GM19351 (cell line): ENCODE measurements around the gene DNAJC3.
"Not testable (repeated sequence)": the region's sequence is repeated elsewhere in the genome, so short reads cannot be mapped to it uniquely, and the experiment has no call there.

Experiments used
- ATAC-seq: cut with Tn5 transposase; IDR thresholded peaks from one replicate; pipeline ENCODE4 v1.9.1; 2021; ENCODE audit warnings: mild to moderate bottlenecking, moderate library complexity; ENCODE audit not compliant: unreplicated experiment

Gene DNAJC3

DNA sequence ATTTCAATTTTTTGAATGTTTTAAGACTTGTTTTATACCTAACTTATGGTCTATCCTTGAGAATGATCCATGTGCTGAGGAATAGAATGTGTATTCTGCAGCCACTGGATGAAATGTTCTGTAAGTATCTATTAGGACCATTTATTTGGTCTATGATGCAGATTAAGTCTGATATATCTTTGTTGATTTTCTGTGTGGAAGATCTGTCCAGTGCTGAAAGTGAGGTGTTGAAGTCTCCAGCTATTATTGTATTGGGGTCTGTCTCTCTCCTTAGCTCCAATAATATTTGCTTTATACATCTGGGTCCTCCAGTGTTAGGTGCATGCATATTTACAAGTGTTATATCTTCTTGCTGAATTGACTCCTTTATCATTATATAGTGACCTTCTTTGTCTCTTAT, 9.7 kb upstream of the DNAJC3 start:
- not testable (repeated sequence) for ATAC-seq

- no peak for ATAC-seq
Measured at GRCh38 chr13:95671597-95671996, 5.3 kb upstream of the DNAJC3 start.

DNA sequence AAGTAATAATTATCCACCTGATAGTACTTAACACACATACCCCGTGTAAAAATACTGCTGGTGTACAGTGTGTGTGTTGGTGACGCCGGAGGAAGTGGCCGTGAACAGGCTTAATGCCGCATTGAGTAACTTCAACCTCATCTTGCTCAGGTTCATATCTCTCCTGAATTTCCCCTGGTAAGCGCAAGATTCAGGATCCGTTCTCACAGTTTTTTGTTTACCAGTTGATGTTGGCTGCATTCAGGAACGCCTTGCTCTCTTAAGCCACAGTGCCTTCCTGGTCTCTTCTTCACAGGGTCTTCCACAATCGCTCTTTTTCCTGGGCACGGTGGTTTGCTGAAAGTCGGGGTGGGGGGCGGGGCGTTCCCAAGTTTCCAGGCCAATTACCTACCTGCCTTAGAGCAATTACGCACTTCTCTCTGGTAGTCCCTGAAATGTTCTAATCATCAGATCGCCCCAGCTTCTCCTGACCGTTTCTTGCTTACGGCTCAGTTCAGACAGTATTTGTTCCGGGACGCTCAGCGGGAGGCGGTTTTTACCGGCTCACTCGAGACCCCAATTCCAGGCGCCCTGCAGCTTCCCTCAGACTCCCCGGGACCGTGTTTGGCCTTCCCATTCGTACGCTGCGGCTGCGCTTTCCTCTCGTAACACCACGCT, 706 bp upstream of the DNAJC3 start:
- ATAC-seq = peak; percentile 16

DNA sequence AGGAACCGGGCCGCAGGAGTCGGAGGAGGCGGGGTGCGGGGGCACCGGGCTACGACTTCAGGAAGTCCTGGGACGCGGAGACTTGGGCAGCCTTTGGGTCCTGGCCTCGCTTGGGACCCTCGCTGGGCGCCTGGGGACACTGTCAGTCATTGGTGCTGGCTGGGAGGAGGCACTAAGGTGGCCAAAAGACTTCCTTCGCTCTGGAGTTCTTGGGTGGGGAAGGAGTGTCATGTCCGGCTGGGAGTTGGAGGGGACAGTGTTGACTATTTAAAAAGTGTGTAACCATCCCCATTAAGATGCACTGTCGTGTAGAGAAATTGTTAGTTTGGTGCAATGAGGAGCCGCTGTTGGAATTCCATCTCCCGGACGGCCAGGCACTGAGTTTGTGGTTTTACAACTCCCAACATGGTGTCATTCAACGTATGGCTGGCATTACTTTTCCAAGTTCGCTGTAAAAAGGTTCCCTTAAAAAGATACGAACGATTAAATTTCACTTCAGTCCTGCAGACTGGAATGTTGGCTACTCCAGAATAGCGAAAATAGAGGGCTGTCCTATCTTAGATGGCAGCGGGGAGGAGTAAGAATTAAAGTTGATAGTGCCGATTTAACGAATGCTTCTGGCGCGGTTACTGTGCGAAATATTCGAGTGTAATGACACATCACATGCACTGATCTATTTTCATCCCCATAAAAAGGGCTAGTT, 776 bp downstream of the DNAJC3 start:
- no peak for ATAC-seq

GRCh38 chr13:95678967-95679366, 2.0 kb downstream of the DNAJC3 start:
- ATAC-seq = no peak

- ATAC-seq = no peak
Measured at GRCh38 chr13:95679722-95680121, 2.8 kb downstream of the DNAJC3 start.

DNA sequence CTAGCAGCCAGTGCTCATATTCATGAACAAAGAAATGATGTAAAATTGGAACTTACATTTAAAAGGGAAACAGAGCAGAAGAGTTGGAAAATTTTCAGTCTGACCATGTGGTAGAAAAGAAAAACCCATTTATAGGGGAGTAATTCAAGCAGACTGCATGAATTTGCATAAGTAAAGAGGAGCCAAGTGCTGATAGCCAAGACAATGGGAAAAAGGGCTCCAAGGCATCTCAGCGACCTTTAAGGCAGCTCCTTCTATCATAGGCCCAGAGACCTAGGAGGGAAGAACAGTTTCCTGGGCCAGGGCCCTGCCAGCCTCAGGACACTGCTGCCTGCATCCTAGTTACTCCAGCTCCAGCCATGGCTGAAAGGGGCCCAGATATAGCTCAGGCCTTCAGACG, 7.5 kb downstream of the DNAJC3 start:
- ATAC-seq = no peak

GRCh38 chr13:95684960-95685359, 8.0 kb downstream of the DNAJC3 start:
- ATAC-seq = not testable (repeated sequence)

- ATAC-seq = no peak
Measured at GRCh38 chr13:95689582-95689926, 12.6 kb downstream of the DNAJC3 start.

DNA sequence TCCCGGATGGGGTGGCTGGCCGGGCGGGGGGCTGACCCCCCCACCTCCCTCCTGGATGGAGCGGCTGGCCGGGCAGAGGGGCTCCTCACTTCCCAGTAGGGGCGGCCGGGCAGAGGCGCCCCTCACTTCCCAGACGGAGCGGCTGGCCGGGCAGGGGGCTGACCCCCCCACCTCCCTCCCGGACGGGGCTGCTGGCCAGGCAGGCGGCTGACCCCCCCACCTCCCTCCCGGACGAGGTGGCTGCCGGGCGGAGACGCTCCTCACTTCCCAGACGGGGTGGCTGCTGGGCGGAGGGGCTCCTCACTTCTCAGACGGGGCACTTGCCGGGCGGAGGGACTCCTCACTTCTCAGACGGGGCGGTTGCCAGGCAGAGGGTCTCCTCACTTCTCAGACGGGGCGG, 14.0 kb downstream of the DNAJC3 start:
- not testable (repeated sequence) for ATAC-seq

DNA sequence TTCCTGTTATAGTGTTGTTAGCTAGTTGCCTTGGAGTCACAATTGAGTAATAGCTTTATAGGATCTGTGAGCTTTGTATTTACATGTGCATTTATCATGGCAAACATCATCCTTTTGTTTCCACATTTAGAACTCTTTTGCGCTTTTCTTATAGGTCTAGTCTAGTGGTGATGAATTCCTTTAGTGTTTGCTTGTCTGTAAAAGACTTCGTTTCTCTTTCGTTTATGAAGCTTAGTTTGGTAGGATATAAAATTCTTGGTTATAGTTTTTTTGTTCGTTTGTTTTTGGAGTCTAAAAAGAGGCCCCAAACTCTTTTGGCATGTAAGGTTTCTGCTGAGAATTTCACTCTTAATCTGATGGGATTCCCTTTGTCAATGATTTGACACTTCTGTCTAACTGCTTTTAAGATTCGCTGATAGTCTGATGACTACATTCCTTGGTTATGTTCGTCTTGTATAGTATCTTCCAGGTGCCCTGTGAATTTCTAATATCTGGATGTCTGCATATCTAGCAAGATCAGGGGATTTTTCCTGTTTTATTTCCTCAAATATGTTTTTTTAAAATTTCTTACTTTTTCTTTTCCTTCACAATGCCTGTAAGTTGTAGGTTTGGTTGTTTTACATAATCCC, 20.2 kb downstream of the DNAJC3 start:
- ATAC-seq = no peak

DNA sequence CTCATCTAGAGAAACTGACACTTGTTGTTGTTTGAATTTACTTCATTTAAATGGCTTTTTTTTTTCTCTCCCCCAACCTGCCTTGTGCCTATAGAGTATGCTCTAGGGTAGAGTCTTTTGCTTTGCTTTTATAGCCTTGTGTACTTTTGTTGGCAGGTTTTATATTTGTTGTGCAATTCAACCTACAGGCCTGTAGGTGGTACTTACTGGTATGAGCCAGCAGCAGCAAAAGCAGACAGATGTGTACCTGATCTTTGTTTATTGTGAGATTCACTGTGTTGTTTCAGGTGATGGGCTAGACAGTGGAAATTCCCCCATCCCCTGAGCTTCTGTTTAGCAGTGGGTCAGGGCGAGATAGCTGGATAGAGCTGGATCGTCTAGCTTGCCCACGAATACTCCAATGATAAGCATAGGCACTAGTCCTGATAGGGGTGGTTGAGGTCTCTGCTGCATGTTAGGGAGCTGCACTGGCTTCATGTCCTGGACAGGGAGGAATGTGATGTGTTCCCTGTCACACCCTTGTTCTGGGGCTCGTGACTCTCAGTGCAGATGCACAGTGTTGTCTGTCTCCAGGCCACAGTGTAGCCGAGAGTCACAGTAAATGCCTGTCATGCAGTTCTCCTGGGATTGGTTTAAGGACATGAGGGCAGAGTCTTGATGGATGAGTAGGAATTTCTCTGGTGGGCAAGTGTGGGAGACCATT, 21.3 kb downstream of the DNAJC3 start:
- peak; percentile 63 for ATAC-seq

GRCh38 chr13:95703576-95703975, 26.6 kb downstream of the DNAJC3 start:
- ATAC-seq = no peak

DNA sequence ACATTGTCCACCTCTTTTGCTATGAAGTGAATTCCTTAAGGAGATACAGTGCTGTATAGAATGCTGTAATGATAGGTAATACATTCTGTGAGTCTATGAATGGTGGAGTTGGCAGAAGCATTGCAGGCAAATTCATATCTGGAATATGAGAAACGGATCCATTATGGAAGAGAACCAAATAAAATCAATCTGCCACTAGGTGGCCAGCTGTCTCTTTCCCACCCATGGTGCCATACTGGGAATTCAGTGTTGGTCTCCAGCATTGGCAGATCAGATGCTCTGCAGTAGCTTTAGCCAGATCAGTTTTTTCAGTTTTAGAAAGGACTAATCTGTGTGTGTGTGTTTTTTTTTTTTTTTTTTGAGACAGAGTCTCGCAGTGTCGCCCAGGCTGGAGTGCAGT, 27.6 kb downstream of the DNAJC3 start:
- no peak for ATAC-seq

DNA sequence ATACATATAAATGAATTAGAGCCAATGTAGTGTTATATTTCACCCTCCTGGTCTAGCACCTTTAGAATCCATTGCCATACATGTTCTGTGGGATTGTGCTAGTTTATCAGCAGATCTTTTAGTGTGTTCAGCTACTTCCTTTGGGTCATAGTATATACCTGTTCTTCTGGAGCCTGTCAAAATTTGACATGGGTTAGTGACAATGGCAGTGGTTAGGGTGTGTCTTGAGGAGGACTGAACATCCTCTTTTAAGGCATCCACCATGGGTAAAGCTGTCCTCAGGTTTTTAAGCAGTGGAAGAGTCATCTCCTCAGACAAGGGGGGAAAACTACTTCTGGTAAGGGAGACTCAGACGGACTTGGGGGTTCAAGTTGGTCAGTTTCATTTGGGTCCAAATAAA, 29.4 kb downstream of the DNAJC3 start:
- ATAC-seq = no peak

- peak; percentile 36 for ATAC-seq
Measured at GRCh38 chr13:95707035-95707434, 30.1 kb downstream of the DNAJC3 start.

- peak; percentile 51 for ATAC-seq
Measured at GRCh38 chr13:95707442-95708390, 30.8 kb downstream of the DNAJC3 start.

- ATAC-seq = no peak
Measured at GRCh38 chr13:95708391-95708774, 31.4 kb downstream of the DNAJC3 start.

DNA sequence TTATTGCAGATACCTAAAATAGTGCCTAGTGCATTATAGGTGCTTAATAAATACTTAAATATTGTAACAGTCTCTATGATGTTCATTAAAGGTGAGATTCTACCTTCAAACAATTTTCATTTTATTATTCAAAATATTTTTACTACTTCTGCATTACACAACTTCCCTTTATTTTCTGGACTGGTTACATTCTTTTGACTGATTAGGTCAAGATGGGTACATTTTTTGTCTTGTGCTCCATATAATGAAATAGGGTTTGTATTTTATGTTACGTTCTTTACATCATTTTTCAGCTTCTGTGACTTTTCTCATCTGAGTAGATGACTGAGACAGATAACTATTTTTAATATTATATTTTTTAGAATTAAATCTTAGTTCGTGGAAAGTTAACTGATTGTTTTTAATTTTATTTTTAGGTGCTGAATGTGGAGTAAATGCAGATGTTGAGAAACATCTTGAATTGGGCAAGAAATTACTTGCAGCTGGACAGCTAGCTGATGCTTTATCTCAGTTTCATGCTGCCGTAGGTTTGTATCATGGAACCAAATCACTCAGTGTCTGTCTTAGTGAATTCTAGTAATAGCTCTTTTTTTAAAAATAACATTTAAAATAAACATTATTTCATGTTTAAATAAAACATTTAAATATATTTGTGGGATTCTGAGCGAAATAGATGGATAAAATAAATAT, 32.0 kb downstream of the DNAJC3 start:
- no peak for ATAC-seq

GRCh38 chr13:95710313-95710712, 33.4 kb downstream of the DNAJC3 start:
- no peak for ATAC-seq
